22Rv1 (cell line): ENCODE measurements around the gene VWA8.

ENCODE experiments used
- ZFX ChIP-seq: fragments of 450-650 bp; IDR thresholded peaks from 2 replicates; pipeline ENCODE4 v1.6.1; 2017; ENCODE audit warnings: antibody characterized with exemption, borderline replicate concordance
- TF ChIP-seq, protein P1 (sequence below): fragments of 450-650 bp; IDR thresholded peaks from 2 replicates; pipeline ENCODE4 v1.5.1; 2017; ENCODE audit warnings: mild to moderate bottlenecking

DNA sequence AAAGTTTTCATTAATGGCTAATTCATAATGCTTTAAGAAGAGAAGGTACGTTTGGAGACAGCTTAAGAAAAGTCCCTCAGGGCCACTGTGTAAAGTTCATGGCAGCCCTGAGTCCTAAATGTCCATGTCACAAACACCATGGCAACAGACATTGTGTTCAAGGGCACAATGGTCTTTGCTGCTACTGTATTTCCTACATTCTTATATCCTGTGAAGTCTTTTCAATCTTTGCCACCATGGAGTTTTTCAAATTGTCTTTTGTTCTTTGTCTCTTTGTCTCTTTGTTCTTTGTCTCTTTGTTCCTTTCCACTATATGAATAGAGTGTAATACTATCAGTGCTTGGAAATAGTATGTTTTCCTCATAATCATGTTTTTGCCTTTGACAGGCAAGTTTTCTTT lies 178.8 kb downstream of the VWA8 start:
- TF ChIP-seq, protein P1, sequence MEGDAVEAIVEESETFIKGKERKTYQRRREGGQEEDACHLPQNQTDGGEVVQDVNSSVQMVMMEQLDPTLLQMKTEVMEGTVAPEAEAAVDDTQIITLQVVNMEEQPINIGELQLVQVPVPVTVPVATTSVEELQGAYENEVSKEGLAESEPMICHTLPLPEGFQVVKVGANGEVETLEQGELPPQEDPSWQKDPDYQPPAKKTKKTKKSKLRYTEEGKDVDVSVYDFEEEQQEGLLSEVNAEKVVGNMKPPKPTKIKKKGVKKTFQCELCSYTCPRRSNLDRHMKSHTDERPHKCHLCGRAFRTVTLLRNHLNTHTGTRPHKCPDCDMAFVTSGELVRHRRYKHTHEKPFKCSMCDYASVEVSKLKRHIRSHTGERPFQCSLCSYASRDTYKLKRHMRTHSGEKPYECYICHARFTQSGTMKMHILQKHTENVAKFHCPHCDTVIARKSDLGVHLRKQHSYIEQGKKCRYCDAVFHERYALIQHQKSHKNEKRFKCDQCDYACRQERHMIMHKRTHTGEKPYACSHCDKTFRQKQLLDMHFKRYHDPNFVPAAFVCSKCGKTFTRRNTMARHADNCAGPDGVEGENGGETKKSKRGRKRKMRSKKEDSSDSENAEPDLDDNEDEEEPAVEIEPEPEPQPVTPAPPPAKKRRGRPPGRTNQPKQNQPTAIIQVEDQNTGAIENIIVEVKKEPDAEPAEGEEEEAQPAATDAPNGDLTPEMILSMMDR: no peak
- TF ChIP-seq ZFX: no peak
